Measurements from ENCODE around the gene FGGY. TPM values are rescaled to one million over a fixed set of nuclear protein-coding genes. Genes with fewer than 3 reads are reported as not detected.

The FGGY gene
- total RNA-seq, 4 donors from 2014 or later, result 23.3 to 26.4 (median 25.3) TPM

GRCh38 chr1:59288046-59288445 is 8.8 kb upstream of the FGGY start:
- WGBS, result 91% methylated on average over 3 of the region's 3 CpGs
- no peak for DNase-seq (ENCODE audit: extremely low spot score)
- Histone ChIP-seq H3K36me3 (no peaks in the 10 kb centered on the region), H3K4me3 (no peak overlapping the region), H3K4me1 (no peaks in the 10 kb centered on the region), H3K27me3 (no peaks in the 10 kb centered on the region), H3K27ac (replicated peaks in 1 of 4) (no peak overlapping the region), H3K9me3 (no peaks in the 10 kb centered on the region)
- TF ChIP-seq CTCF (IDR thresholded peaks at IDR 0.05), result no peak
- no peak for TF ChIP-seq EP300 (IDR thresholded peaks at IDR 0.05)
- TF ChIP-seq POLR2A (IDR thresholded peaks at IDR 0.05; ENCODE audit: low read depth), result no peak
- TF ChIP-seq POLR2AphosphoS5 (IDR thresholded peaks at IDR 0.05), result no peak
- intact Hi-C loops (cut with DNase I), result no loop called here

- WGBS, result 100% methylated on average over 2 of the region's 2 CpGs
- Histone ChIP-seq H3K27me3 (no peaks in the 10 kb centered on the region), H3K4me1 (no peaks in the 10 kb centered on the region), H3K4me3 (no peak overlapping the region), H3K36me3 (no peaks in the 10 kb centered on the region), H3K9me3 (no peaks in the 10 kb centered on the region), H3K27ac (replicated peaks in 1 of 4) (no peak overlapping the region)
- intact Hi-C loops (cut with DNase I), result no loop called here
- no peak for DNase-seq (ENCODE audit: extremely low spot score)
- TF ChIP-seq POLR2AphosphoS5 (IDR thresholded peaks at IDR 0.05), result no peak
These were observed 7.3 kb upstream of the FGGY start for GRCh38 chr1:59289570-59289969.

GRCh38 chr1:59290193-59290949 is 6.5 kb upstream of the FGGY start:
- no peaks in the 10 kb centered on the region for H3K27me3 ChIP-seq
- peaks cover 0 to 3% (median 2%) of the 10 kb centered on the region in 4 donors for H3K4me1 ChIP-seq
- TF ChIP-seq POLR2A (IDR thresholded peaks at IDR 0.05; ENCODE audit: low read depth) (no peak), EP300 (IDR thresholded peaks at IDR 0.05) (no peak), CTCF (IDR thresholded peaks at IDR 0.05) (peak in 1 of 3 experiments; percentile 31)
- no peak overlapping the region for H3K4me3 ChIP-seq
- WGBS, result 75% methylated on average over 9 of the region's 9 CpGs
- intact Hi-C loops (cut with DNase I), result loop anchor here (10.0 kb wide), 2 partner anchors 464 to 476 kb away; no protein-coding TSS in a partner anchor
- no peak overlapping the region for H3K27ac ChIP-seq (replicated peaks in 1 of 4)
- no peaks in the 10 kb centered on the region for H3K9me3 ChIP-seq
- no peak for DNase-seq (ENCODE audit: extremely low spot score)
- H3K36me3 ChIP-seq, result no peaks in the 10 kb centered on the region

GRCh38 chr1:59291561-59291960 is 5.3 kb upstream of the FGGY start:
- TF ChIP-seq CTCF (IDR thresholded peaks at IDR 0.05) (no peak), EP300 (IDR thresholded peaks at IDR 0.05) (no peak), POLR2A (IDR thresholded peaks at IDR 0.05; ENCODE audit: low read depth) (no peak), POLR2AphosphoS5 (IDR thresholded peaks at IDR 0.05) (no peak)
- Histone ChIP-seq H3K27ac (replicated peaks in 1 of 4) (no peak overlapping the region), H3K27me3 (no peaks in the 10 kb centered on the region), H3K4me3 (no peak overlapping the region), H3K36me3 (no peaks in the 10 kb centered on the region), H3K9me3 (no peaks in the 10 kb centered on the region), H3K4me1 (peaks cover 5 to 10% (median 9%) of the 10 kb centered on the region in 4 donors)
- no peak for DNase-seq (ENCODE audit: extremely low spot score)
- intact Hi-C loops (cut with DNase I), result loop anchor here (10.0 kb wide), 2 partner anchors 463 to 477 kb away; no protein-coding TSS in a partner anchor

- WGBS, result 42% methylated on average over 2 of the region's 2 CpGs
- intact Hi-C loops (cut with DNase I), result loop anchor here (10.0 kb wide), 2 partner anchors 462 to 478 kb away; no protein-coding TSS in a partner anchor
These were observed 4.3 kb upstream of the FGGY start for GRCh38 chr1:59292562-59292961.

More at GRCh38 chr1:59292562-59292961, 4.3 kb upstream of the FGGY start:
- peaks cover 9 to 16% (median 14%) of the 10 kb centered on the region in 4 donors for H3K4me1 ChIP-seq
- H3K4me3 ChIP-seq, result no peak overlapping the region
- no peaks in the 10 kb centered on the region for H3K36me3 ChIP-seq
- no peaks in the 10 kb centered on the region for H3K27me3 ChIP-seq
- TF ChIP-seq POLR2A (IDR thresholded peaks at IDR 0.05; ENCODE audit: low read depth), result no peak
- peak; percentile 33 to 54 for TF ChIP-seq POLR2AphosphoS5 (IDR thresholded peaks at IDR 0.05)
- TF ChIP-seq EP300 (IDR thresholded peaks at IDR 0.05), result peak; percentile 11
- TF ChIP-seq CTCF (IDR thresholded peaks at IDR 0.05), result no peak
- no peaks in the 10 kb centered on the region for H3K9me3 ChIP-seq
- no peak for DNase-seq (ENCODE audit: extremely low spot score)
- H3K27ac ChIP-seq (replicated peaks in 1 of 4), result no peak overlapping the region

Data from esophagus muscularis mucosa (tissue), 4 donors.